SJSA1 (cell line): Measurements from ENCODE around the gene RUSC2. TPM values are rescaled to one million over a fixed set of nuclear protein-coding genes. Genes with fewer than 3 reads are reported as not detected.
"Not testable (repeated sequence)": the region's sequence is repeated elsewhere in the genome, so short reads cannot be mapped to it uniquely, and the experiment has no call there.

ENCODE experiments used
- DNase-seq, 2 experiments: peaks; one replicate each; pipeline ENCODE4 v3.0.0-alpha.2; 2015 to 2020; ENCODE audit warnings: low spot score in 2 of 2, low read depth in 1 of 2
- H3K27ac ChIP-seq: fragments of 250-450 bp; sonication (Bioruptor Pico); 2 replicates; pipeline ENCODE4 v1.5.1; 2020; ENCODE audit warnings: mild to moderate bottlenecking, moderate library complexity
- H3K27me3 ChIP-seq: fragments of 250-450 bp; sonication (Bioruptor Pico); replicated peaks from 2 replicates; pipeline ENCODE4 v1.5.1; 2020; ENCODE audit warnings: mild to moderate bottlenecking, moderate library complexity
- H3K36me3 ChIP-seq: fragments of 250-450 bp; sonication (Bioruptor Pico); 2 replicates; pipeline ENCODE4 v1.5.1; 2020; ENCODE audit warnings: mild to moderate bottlenecking
- H3K4me1 ChIP-seq: fragments of 250-450 bp; sonication (Bioruptor Pico); replicated peaks from 2 replicates; pipeline ENCODE4 v1.6.1; 2021; ENCODE audit warnings: mild to moderate bottlenecking
- H3K4me3 ChIP-seq: fragments of 250-450 bp; sonication (Bioruptor Pico); 2 replicates; pipeline ENCODE4 v1.5.1; 2020; ENCODE audit warnings: mild to moderate bottlenecking
- H3K9me3 ChIP-seq: fragments of 250-450 bp; sonication (Bioruptor Pico); replicated peaks from 2 replicates; pipeline ENCODE4 v1.5.1; 2020; ENCODE audit warnings: mild to moderate bottlenecking
- total RNA-seq: library from RNA; depleted of rRNA; stranded (reverse); fragments of >200 nt; shearing (Covaris generic); gene quantifications from 2 replicates; pipeline ENCODE4 v1.2.3, GENCODE V29; 2014; rRNA removed

Gene RUSC2
- 22.1 and 24.0 TPM in 2 replicates for total RNA-seq

GRCh38 chr9:35489313-35490154 is at the start of gene RUSC2:
TSS of gene RUSC2 (plus strand) at chr9:35490111. CDS start at chr9:35546522, 56,411 bp downstream.
- H3K27ac ChIP-seq: peak within 1 kb of the TSS; percentile 84
- peak; percentile 83 to 87 for DNase-seq
- H3K27me3 ChIP-seq: no peaks in the 10 kb centered on the region
- peaks cover 2% of the 10 kb centered on the region; the same call in 1 of the 2 replicates for H3K36me3 ChIP-seq
- H3K4me1 ChIP-seq: peaks cover 21% of the 10 kb centered on the region
- H3K9me3 ChIP-seq: no peaks in the 10 kb centered on the region
- H3K4me3 ChIP-seq: peak within 1 kb of the TSS; percentile 71

GRCh38 chr9:35446012-35446411 is 43.9 kb upstream of the RUSC2 start:
- Histone ChIP-seq H3K4me3 (no peak overlapping the region), H3K36me3 (no peaks in the 10 kb centered on the region), H3K27ac (no peak overlapping the region), H3K27me3 (peaks cover 4% of the 10 kb centered on the region; the same call in 1 of the 2 replicates), H3K4me1 (no peaks in the 10 kb centered on the region), H3K9me3 (no peaks in the 10 kb centered on the region)
- DNase-seq: no peak

GRCh38 chr9:35448496-35448895 is 41.4 kb upstream of the RUSC2 start:
- DNase-seq: no peak
- H3K27me3 ChIP-seq: peaks cover 4% of the 10 kb centered on the region; the same call in 1 of the 2 replicates
- H3K9me3 ChIP-seq: no peaks in the 10 kb centered on the region
- H3K36me3 ChIP-seq: no peaks in the 10 kb centered on the region
- no peak overlapping the region for H3K27ac ChIP-seq
- no peak overlapping the region for H3K4me3 ChIP-seq
- H3K4me1 ChIP-seq: no peaks in the 10 kb centered on the region

- peaks cover 4% of the 10 kb centered on the region; the same call in 1 of the 2 replicates for H3K27me3 ChIP-seq
- H3K9me3 ChIP-seq: no peaks in the 10 kb centered on the region
- H3K4me3 ChIP-seq: no peak overlapping the region
- H3K27ac ChIP-seq: no peak overlapping the region
- H3K4me1 ChIP-seq: no peaks in the 10 kb centered on the region
- no peaks in the 10 kb centered on the region for H3K36me3 ChIP-seq
- DNase-seq: no peak
Measured at GRCh38 chr9:35452481-35452880, 37.4 kb upstream of the RUSC2 start.

GRCh38 chr9:35453786-35454185 is 36.1 kb upstream of the RUSC2 start:
- no peaks in the 10 kb centered on the region for H3K36me3 ChIP-seq
- peaks cover 4% of the 10 kb centered on the region; the same call in 1 of the 2 replicates for H3K27me3 ChIP-seq
- H3K27ac ChIP-seq: no peak overlapping the region
- H3K4me3 ChIP-seq: no peak overlapping the region
- no peak for DNase-seq
- no peaks in the 10 kb centered on the region for H3K9me3 ChIP-seq
- no peaks in the 10 kb centered on the region for H3K4me1 ChIP-seq

- H3K4me3 ChIP-seq: no peak overlapping the region
- H3K9me3 ChIP-seq: no peaks in the 10 kb centered on the region
- H3K36me3 ChIP-seq: no peaks in the 10 kb centered on the region
- H3K27me3 ChIP-seq: no peaks in the 10 kb centered on the region; the same call in 1 of the 2 replicates
- DNase-seq: no peak
- no peaks in the 10 kb centered on the region for H3K4me1 ChIP-seq
- no peak overlapping the region for H3K27ac ChIP-seq
Measured at GRCh38 chr9:35464141-35465025, 25.5 kb upstream of the RUSC2 start.

GRCh38 chr9:35470340-35470739 is 19.6 kb upstream of the RUSC2 start:
- no peak for DNase-seq
- Histone ChIP-seq H3K27ac (no peak overlapping the region), H3K4me1 (no peaks in the 10 kb centered on the region), H3K36me3 (no peaks in the 10 kb centered on the region), H3K9me3 (no peaks in the 10 kb centered on the region), H3K27me3 (no peaks in the 10 kb centered on the region; the same call in 1 of the 2 replicates), H3K4me3 (no peak overlapping the region)

GRCh38 chr9:35470894-35471293 is 19.0 kb upstream of the RUSC2 start:
- Histone ChIP-seq H3K36me3 (no peaks in the 10 kb centered on the region), H3K27ac (no peak overlapping the region), H3K4me3 (no peak overlapping the region), H3K27me3 (no peaks in the 10 kb centered on the region; the same call in 1 of the 2 replicates), H3K4me1 (no peaks in the 10 kb centered on the region), H3K9me3 (no peaks in the 10 kb centered on the region)
- DNase-seq: no peak

- Histone ChIP-seq H3K36me3 (no peaks in the 10 kb centered on the region), H3K4me3 (no peak overlapping the region), H3K9me3 (no peaks in the 10 kb centered on the region), H3K4me1 (no peaks in the 10 kb centered on the region), H3K27ac (no peak overlapping the region), H3K27me3 (no peaks in the 10 kb centered on the region)
- no peak for DNase-seq
Measured at GRCh38 chr9:35476596-35476995, 13.3 kb upstream of the RUSC2 start.

GRCh38 chr9:35477211-35477855 is 12.6 kb upstream of the RUSC2 start:
- not testable (repeated sequence) for H3K4me1 ChIP-seq, H3K4me3 ChIP-seq, H3K36me3 ChIP-seq, H3K27ac ChIP-seq, H3K27me3 ChIP-seq, H3K9me3 ChIP-seq
- DNase-seq: peak in 1 of 2 experiments; percentile 28

GRCh38 chr9:35478871-35479270 is 11.0 kb upstream of the RUSC2 start:
- Histone ChIP-seq H3K4me3 (no peak overlapping the region), H3K4me1 (no peaks in the 10 kb centered on the region), H3K27me3 (no peaks in the 10 kb centered on the region), H3K9me3 (no peaks in the 10 kb centered on the region), H3K27ac (no peak overlapping the region), H3K36me3 (no peaks in the 10 kb centered on the region)
- no peak for DNase-seq

- H3K27ac ChIP-seq: no peak overlapping the region
- no peaks in the 10 kb centered on the region for H3K27me3 ChIP-seq
- no peaks in the 10 kb centered on the region for H3K4me1 ChIP-seq
- no peaks in the 10 kb centered on the region for H3K36me3 ChIP-seq
- H3K9me3 ChIP-seq: no peaks in the 10 kb centered on the region
- H3K4me3 ChIP-seq: no peak overlapping the region
- DNase-seq: peak; percentile 36 to 54
Measured at GRCh38 chr9:35481347-35481975, 8.4 kb upstream of the RUSC2 start.

GRCh38 chr9:35482071-35482470 is 7.8 kb upstream of the RUSC2 start:
- Histone ChIP-seq H3K36me3 (no peaks in the 10 kb centered on the region), H3K27me3 (no peaks in the 10 kb centered on the region), H3K27ac (no peak overlapping the region), H3K9me3 (no peaks in the 10 kb centered on the region), H3K4me3 (no peak overlapping the region), H3K4me1 (no peaks in the 10 kb centered on the region)
- DNase-seq: no peak
